WTC11 (cell line): ENCODE results near the gene MSI2.

Source experiments
- CTCF ChIP-seq: fragments of 200-600 bp; IDR thresholded peaks from 2 replicates; pipeline ENCODE4 v1.8.0; 2022; ENCODE audit warnings: antibody characterized with exemption
- ZNF281 ChIP-seq: sonication (generic); formaldehyde crosslinking; IDR thresholded peaks from 2 replicates; pipeline ENCODE4 v1.8.0; 2023; ENCODE audit warnings: mild to moderate bottlenecking, missing genetic modification reagents

GRCh38 chr17:57493625-57494024 is 237.3 kb downstream of the MSI2 start:
- TF ChIP-seq CTCF (no peak), ZNF281 (no peak)
